CD14-positive monocyte (primary cell): ENCODE results near the gene SHB. TPM values are rescaled to one million over a fixed set of nuclear protein-coding genes. Genes with fewer than 3 reads are reported as not detected.

ENCODE experiments used
- DNase-seq, 3 donors: peaks; one replicate each; pipeline ENCODE4 v3.0.0-alpha.2; 2011 to 2022
- H2AFZ ChIP-seq: 2 replicates; pipeline ENCODE4 v1.6.0; 2012; ENCODE audit warnings: mild to moderate bottlenecking, low read depth, low read length, inconsistent platforms; ENCODE audit not compliant: insufficient read depth, poor library complexity, severe bottlenecking
- H3K27ac ChIP-seq, 2 donors: 1 replicate in 1 of 2; 2 replicates in 1 of 2; pipeline ENCODE4 v1.5.1; 2012 to 2013; ENCODE audit warnings: low read length in 2 of 2, control low read depth in 1 of 2, inconsistent platforms in 1 of 2, low read depth in 1 of 2, mild to moderate bottlenecking in 1 of 2
- H3K27me3 ChIP-seq, 2 donors: one replicate each; pipeline versions ENCODE4 v1.6.0 to v1.6.1; 2011 to 2013; ENCODE audit warnings: low read length in 2 of 2; ENCODE audit not compliant: control insufficient read depth in 2 of 2, insufficient read depth in 2 of 2
- H3K36me3 ChIP-seq, 2 donors: replicated peaks in 1 of 2; 1 replicate in 1 of 2; 2 replicates in 1 of 2; pipeline versions ENCODE4 v1.5.1 to v1.6.1; 2012 to 2013; ENCODE audit warnings: low read length in 2 of 2, control low read depth in 1 of 2, inconsistent platforms in 1 of 2, mild to moderate bottlenecking in 1 of 2; ENCODE audit not compliant: insufficient read depth in 2 of 2, control insufficient read depth in 1 of 2
- H3K4me1 ChIP-seq, 2 donors: 1 replicate in 1 of 2; 2 replicates in 1 of 2; pipeline versions ENCODE4 v1.5.1 to v1.6.1; 2012 to 2013; ENCODE audit warnings: low read length in 2 of 2, control low read depth in 1 of 2, inconsistent platforms in 1 of 2, mild to moderate bottlenecking in 1 of 2, moderate library complexity in 1 of 2; ENCODE audit not compliant: insufficient read depth in 2 of 2, control insufficient read depth in 1 of 2
- H3K4me2 ChIP-seq: replicated peaks from 2 replicates; pipeline ENCODE3; 2012; ENCODE audit warnings: low read length, moderate library complexity, mild to moderate bottlenecking; ENCODE audit not compliant: poor library complexity, severe bottlenecking; ENCODE audit errors: extremely low read depth
- H3K4me3 ChIP-seq, 3 experiments: fragments of 200-600 bp in 1 of 3; sonication (generic) in 1 of 3; replicated peaks in 1 of 3; 1 replicate in 2 of 3; 2 replicates in 1 of 3; pipeline ENCODE4 v1.5.1; 2011 to 2013; ENCODE audit warnings: low read length in 3 of 3, mild to moderate bottlenecking in 3 of 3, control low read depth in 2 of 3, low read depth in 2 of 3, inconsistent platforms in 1 of 3, moderate library complexity in 1 of 3
- H3K79me2 ChIP-seq: 2 replicates; pipeline ENCODE4 v1.6.0; 2012; ENCODE audit warnings: mild to moderate bottlenecking, control low read depth, inconsistent platforms, low read length, moderate library complexity; ENCODE audit not compliant: insufficient read depth
- H3K9ac ChIP-seq: 2 replicates; pipeline ENCODE4 v1.6.0; 2017; ENCODE audit warnings: low read length, mild to moderate bottlenecking; ENCODE audit not compliant: insufficient read depth, poor library complexity, severe bottlenecking
- H3K9me3 ChIP-seq, 2 donors: replicated peaks in 1 of 2; 1 replicate in 1 of 2; 2 replicates in 1 of 2; pipeline versions ENCODE4 v1.5.1 to v1.6.1; 2012 to 2013; ENCODE audit warnings: low read length in 2 of 2, control low read depth in 1 of 2; ENCODE audit not compliant: control insufficient read depth in 1 of 2, insufficient read depth in 1 of 2
- H4K20me1 ChIP-seq: 2 replicates; pipeline ENCODE4 v1.6.0; 2012; ENCODE audit warnings: mild to moderate bottlenecking, low read length, control low read depth, moderate library complexity; ENCODE audit not compliant: insufficient read depth
- H3K27ac Mint-ChIP-seq, 7 donors: one replicate each; pipeline ENCODE4 v1.8.0; 2020; ENCODE audit warnings: mild to moderate bottlenecking in 7 of 7, mixed read lengths in 7 of 7, moderate library complexity in 6 of 7, inconsistent platforms in 2 of 7
- H3K27me3 Mint-ChIP-seq, 3 donors: one replicate each; pipeline ENCODE4 v1.8.0; 2021 to 2022; ENCODE audit warnings: low read depth in 3 of 3, mild to moderate bottlenecking in 3 of 3, mixed read lengths in 3 of 3, moderate library complexity in 3 of 3, inconsistent platforms in 1 of 3
- H3K36me3 Mint-ChIP-seq, 2 donors: one replicate each; pipeline ENCODE4 v1.8.0; 2020; ENCODE audit warnings: mixed read lengths in 2 of 2, inconsistent platforms in 1 of 2, mild to moderate bottlenecking in 1 of 2
- H3K4me1 Mint-ChIP-seq: one replicate; pipeline ENCODE4 v1.8.0; 2020; ENCODE audit warnings: mild to moderate bottlenecking, mixed read lengths
- H3K4me3 Mint-ChIP-seq, 2 donors: one replicate each; pipeline ENCODE4 v1.8.0; 2020; ENCODE audit warnings: mild to moderate bottlenecking in 2 of 2, mixed read lengths in 2 of 2, moderate library complexity in 1 of 2
- H3K9me3 Mint-ChIP-seq, 7 donors: one replicate each; pipeline ENCODE4 v1.8.0; 2020 to 2022; ENCODE audit warnings: mixed read lengths in 7 of 7, mild to moderate bottlenecking in 6 of 7, moderate library complexity in 6 of 7, inconsistent platforms in 2 of 7
- WGBS: methylation state at CpG from one replicate; pipeline ENCODE4 v1.1.5; 2013; ENCODE audit warnings: missing lambda C conversion rate; ENCODE audit not compliant: insufficient coverage; 5-methylcytosine and 5-hydroxymethylcytosine counted together
- intact Hi-C, 2 donors: fragments of 100-400 bp; cut with micrococcal nuclease; formaldehyde crosslinking; loops; one replicate each; pipeline versions ENCODE4 v1.15.0 to v1.15.1; 2023
- polyA plus RNA-seq, 3 donors: library from polyadenylated mRNA; depleted of rRNA in 1 of 3; unstranded in 2 of 3; stranded (reverse) in 1 of 3; fragments of 300-500 nt in 2 of 3; fragments of >200 nt in 1 of 3; fragmentation: Illumina TruSeq in 2 of 3; gene quantifications; 1 replicate in 2 of 3; 2 replicates in 1 of 3; pipeline ENCODE4 v1.2.3, GENCODE V29; 2012 to 2021
- TF ChIP-seq, protein P1 (sequence below): fragments of 200-600 bp; IDR thresholded peaks from one replicate; pipeline ENCODE4 v1.8.0; 2022; ENCODE audit warnings: antibody characterized with exemption, mild to moderate bottlenecking

Gene SHB
- polyA plus RNA-seq, 3 donors = 0.27 to 1.3 (median 0.31) TPM

DNA sequence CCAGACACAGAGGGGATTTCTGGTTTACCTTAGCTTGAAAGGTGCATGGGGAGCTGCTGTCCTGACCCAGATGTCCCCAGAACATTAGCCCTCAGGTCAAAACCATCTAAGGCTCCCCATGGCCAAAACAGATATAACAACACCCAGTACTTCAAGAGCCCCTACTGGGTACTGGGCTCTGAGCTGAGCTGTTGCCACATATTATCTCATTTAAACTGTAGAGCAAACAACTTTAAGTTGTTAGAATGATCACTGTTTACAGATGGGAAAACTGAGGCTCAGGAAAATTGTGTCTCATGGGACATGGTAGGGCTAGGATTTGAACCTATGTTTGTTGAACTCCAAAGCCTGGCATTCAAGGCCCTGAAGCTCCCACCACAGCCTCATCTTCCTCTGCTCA is 144.5 kb downstream of the SHB start:
- TF ChIP-seq, protein P1, sequence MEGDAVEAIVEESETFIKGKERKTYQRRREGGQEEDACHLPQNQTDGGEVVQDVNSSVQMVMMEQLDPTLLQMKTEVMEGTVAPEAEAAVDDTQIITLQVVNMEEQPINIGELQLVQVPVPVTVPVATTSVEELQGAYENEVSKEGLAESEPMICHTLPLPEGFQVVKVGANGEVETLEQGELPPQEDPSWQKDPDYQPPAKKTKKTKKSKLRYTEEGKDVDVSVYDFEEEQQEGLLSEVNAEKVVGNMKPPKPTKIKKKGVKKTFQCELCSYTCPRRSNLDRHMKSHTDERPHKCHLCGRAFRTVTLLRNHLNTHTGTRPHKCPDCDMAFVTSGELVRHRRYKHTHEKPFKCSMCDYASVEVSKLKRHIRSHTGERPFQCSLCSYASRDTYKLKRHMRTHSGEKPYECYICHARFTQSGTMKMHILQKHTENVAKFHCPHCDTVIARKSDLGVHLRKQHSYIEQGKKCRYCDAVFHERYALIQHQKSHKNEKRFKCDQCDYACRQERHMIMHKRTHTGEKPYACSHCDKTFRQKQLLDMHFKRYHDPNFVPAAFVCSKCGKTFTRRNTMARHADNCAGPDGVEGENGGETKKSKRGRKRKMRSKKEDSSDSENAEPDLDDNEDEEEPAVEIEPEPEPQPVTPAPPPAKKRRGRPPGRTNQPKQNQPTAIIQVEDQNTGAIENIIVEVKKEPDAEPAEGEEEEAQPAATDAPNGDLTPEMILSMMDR = no peak
- intact Hi-C loops = no loop called here
- Mint-ChIP-seq H3K27ac (no peak overlapping the region), H3K27me3 (no peaks in the 10 kb centered on the region), H3K9me3 (no peaks in the 10 kb centered on the region), H3K36me3 (no peaks in the 10 kb centered on the region), H3K4me1 (peaks cover 19% of the 10 kb centered on the region), H3K4me3 (no peak overlapping the region)
- H2AFZ ChIP-seq = no peak overlapping the region
- peaks cover 12 to 27% of the 10 kb centered on the region in 2 donors for H3K4me1 ChIP-seq
- no peaks in the 10 kb centered on the region for H3K79me2 ChIP-seq
- H3K9ac ChIP-seq = no peak overlapping the region
- DNase-seq = no peak
- no peaks in the 10 kb centered on the region for H4K20me1 ChIP-seq
- H3K9me3 ChIP-seq = no peaks in the 10 kb centered on the region
- no peak overlapping the region for H3K27ac ChIP-seq
- H3K27me3 ChIP-seq = no peaks in the 10 kb centered on the region
- no peak overlapping the region for H3K4me3 ChIP-seq
- no peak overlapping the region for H3K4me2 ChIP-seq
- no peaks in the 10 kb centered on the region for H3K36me3 ChIP-seq

DNA sequence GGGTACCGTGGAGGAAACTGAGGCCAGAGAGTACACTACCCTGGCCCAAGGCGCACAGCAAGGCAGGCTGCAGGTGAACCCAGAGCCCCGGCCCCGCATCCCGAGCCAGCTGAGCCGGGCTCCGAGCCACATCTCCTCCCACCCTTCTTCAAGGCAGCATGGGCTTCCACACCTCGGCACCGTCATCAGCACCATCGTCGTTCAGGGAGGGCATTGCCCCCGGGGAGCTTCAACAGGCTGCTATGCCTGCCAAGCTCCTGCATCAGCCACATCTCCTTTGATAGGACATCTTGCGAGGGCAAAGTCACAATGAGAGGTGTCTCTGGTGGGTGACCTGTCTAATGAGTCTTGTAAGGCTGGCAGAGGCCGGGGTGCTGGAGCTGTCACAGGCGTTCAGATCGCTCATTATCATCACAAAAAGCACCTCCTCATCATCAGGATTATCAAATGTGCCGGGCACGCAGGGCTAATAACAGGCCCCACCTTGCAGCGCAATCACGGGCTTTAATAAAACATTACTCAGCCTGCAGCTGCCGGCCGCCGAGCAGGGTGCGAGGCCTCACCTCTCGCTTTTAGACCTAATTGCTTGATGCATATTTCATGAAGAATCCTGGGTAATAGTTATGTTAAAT is 145.1 kb downstream of the SHB start:
- Histone ChIP-seq H3K79me2 (no peaks in the 10 kb centered on the region), H3K9me3 (no peaks in the 10 kb centered on the region), H3K36me3 (no peaks in the 10 kb centered on the region), H3K9ac (no peak overlapping the region), H2AFZ (no peak overlapping the region), H3K27me3 (no peaks in the 10 kb centered on the region), H3K4me2 (no peak overlapping the region), H3K4me1 (peaks cover 9 to 20% of the 10 kb centered on the region in 2 donors), H3K27ac (no peak overlapping the region), H4K20me1 (no peaks in the 10 kb centered on the region), H3K4me3 (no peak overlapping the region)
- 90% methylated on average over 15 of the region's 25 CpGs for WGBS
- peaks cover 0 to 2% of the 10 kb centered on the region in 2 donors for H3K36me3 Mint-ChIP-seq
- TF ChIP-seq, protein P1 = no peak
- no peak overlapping the region for H3K4me3 Mint-ChIP-seq
- H3K27ac Mint-ChIP-seq = peak overlapping the region in 1 of 7 donors; percentile 33
- no peak for DNase-seq
- intact Hi-C loops = no loop called here
- H3K27me3 Mint-ChIP-seq = no peaks in the 10 kb centered on the region
- H3K4me1 Mint-ChIP-seq = peaks cover 14% of the 10 kb centered on the region
- no peaks in the 10 kb centered on the region for H3K9me3 Mint-ChIP-seq
